HepG2 (cell line): ENCODE data around the gene AMPD2. TPM values are rescaled to one million over a fixed set of nuclear protein-coding genes. Genes with fewer than 3 reads are reported as not detected.

Source experiments
- CEBPG ChIP-seq: IDR thresholded peaks from 2 replicates; pipeline ENCODE4 v1.6.1; 2016
- HIC2 ChIP-seq: sonication (generic); formaldehyde crosslinking; IDR thresholded peaks from 2 replicates; pipeline ENCODE4 v1.9.0; 2022; ENCODE audit warnings: low read depth, missing genetic modification reagents
- HNF4G ChIP-seq, 2 experiments: sonication (generic) in 1 of 2; formaldehyde crosslinking in 1 of 2; IDR thresholded peaks; 2 replicates each; pipeline versions ENCODE4 v1.4.0 to v1.6.1; 2011 to 2020; ENCODE audit warnings: borderline replicate concordance in 2 of 2, low read depth in 2 of 2, mild to moderate bottlenecking in 2 of 2, low read length in 1 of 2, missing genetic modification reagents in 1 of 2, moderate library complexity in 1 of 2
- LCORL ChIP-seq, 2 experiments: fragments of 450-650 bp in 1 of 2; sonication (generic) in 1 of 2; formaldehyde crosslinking in 1 of 2; IDR thresholded peaks; 2 replicates each; pipeline versions ENCODE4 v1.5.0 to v1.6.1; 2017 to 2020; ENCODE audit warnings: antibody characterized with exemption in 1 of 2, missing genetic modification reagents in 1 of 2
- NR2C2 ChIP-seq: sonication (generic); formaldehyde crosslinking; IDR thresholded peaks from 2 replicates; pipeline ENCODE4 v1.4.0; 2020; ENCODE audit warnings: missing genetic modification reagents, mild to moderate bottlenecking, moderate library complexity, borderline replicate concordance
- NR3C1 ChIP-seq: sonication (generic); formaldehyde crosslinking; IDR thresholded peaks from 2 replicates; pipeline ENCODE4 v1.4.0; 2020; ENCODE audit warnings: missing genetic modification reagents
- POGK ChIP-seq: sonication (generic); formaldehyde crosslinking; conservative IDR thresholded peaks from 2 replicates; pipeline ENCODE4 v1.8.0; 2022; ENCODE audit warnings: mild to moderate bottlenecking, moderate library complexity, missing genetic modification reagents
- PTBP1 ChIP-seq: fragments of 200-400 bp; formaldehyde crosslinking; IDR thresholded peaks from 2 replicates; pipeline ENCODE4 v1.6.1; 2018; ENCODE audit warnings: low read length, low read depth; ENCODE audit not compliant: poor library complexity, severe bottlenecking
- TEF ChIP-seq: sonication (generic); formaldehyde crosslinking; IDR thresholded peaks from 2 replicates; pipeline ENCODE4 v1.5.0; 2020; ENCODE audit warnings: missing genetic modification reagents
- ZNF235 ChIP-seq: sonication (generic); formaldehyde crosslinking; IDR thresholded peaks from 2 replicates; pipeline ENCODE4 v1.8.1; 2023; ENCODE audit warnings: mild to moderate bottlenecking, missing genetic modification reagents, borderline replicate concordance
- ZNF629 ChIP-seq: sonication (generic); formaldehyde crosslinking; conservative IDR thresholded peaks from 2 replicates; pipeline ENCODE4 v1.5.0; 2020; ENCODE audit warnings: missing genetic modification reagents
- ZNF710 ChIP-seq: sonication (generic); formaldehyde crosslinking; IDR thresholded peaks from 2 replicates; pipeline ENCODE4 v1.5.0; 2020; ENCODE audit warnings: mild to moderate bottlenecking, missing genetic modification reagents, borderline replicate concordance
- ZNF782 ChIP-seq: sonication (generic); formaldehyde crosslinking; IDR thresholded peaks from 2 replicates; pipeline ENCODE4 v1.4.0; 2020; ENCODE audit warnings: missing genetic modification reagents, mild to moderate bottlenecking, borderline replicate concordance
- polyA plus RNA-seq, 8 experiments: library from polyadenylated mRNA; depleted of rRNA in 3 of 8; stranded (reverse) in 7 of 8; unstranded in 1 of 8; fragments of >200 nt; fragmentation: Illumina TruSeq in 4 of 8; extraction: Trizol in 4 of 8; gene quantifications; 2 replicates each; pipeline versions ENCODE4 v1.2.1 to v1.2.3, GENCODE V29; 2011 to 2016; ENCODE audit warnings: low read depth in 4 of 8, missing spikeins in 1 of 8, mixed read lengths in 1 of 8; ENCODE audit not compliant: insufficient read depth in 1 of 8
- total RNA-seq, 5 experiments: library from RNA; depleted of rRNA; stranded (reverse); fragments of >200 nt; fragmentation: Illumina TruSeq; extraction: Trizol; gene quantifications; 2 replicates each; pipeline ENCODE4 v1.2.3, GENCODE V29; 2016; ENCODE audit warnings: low read depth in 1 of 5
- TF ChIP-seq, protein P1 (sequence below): IDR thresholded peaks from 2 replicates; pipeline ENCODE4 v1.6.1; 2016; ENCODE audit warnings: missing compliant biosample characterization, missing genetic modification reagents, borderline replicate concordance
- TF ChIP-seq, protein P2 (sequence below): sonication (generic); formaldehyde crosslinking; IDR thresholded peaks from 2 replicates; pipeline ENCODE4 v1.4.0; 2020; ENCODE audit warnings: missing genetic modification reagents
- TF ChIP-seq, protein P3 (sequence below): sonication (generic); formaldehyde crosslinking; IDR thresholded peaks from 2 replicates; pipeline ENCODE4 v1.4.0; 2020; ENCODE audit warnings: mild to moderate bottlenecking, missing genetic modification reagents

Gene AMPD2
- total and polyA plus RNA-seq, 2 of the 13 experiments (the other 11 are each of a cell fraction or from before 2014, with no cell fraction given), result 62.3 to 82.0 TPM

DNA sequence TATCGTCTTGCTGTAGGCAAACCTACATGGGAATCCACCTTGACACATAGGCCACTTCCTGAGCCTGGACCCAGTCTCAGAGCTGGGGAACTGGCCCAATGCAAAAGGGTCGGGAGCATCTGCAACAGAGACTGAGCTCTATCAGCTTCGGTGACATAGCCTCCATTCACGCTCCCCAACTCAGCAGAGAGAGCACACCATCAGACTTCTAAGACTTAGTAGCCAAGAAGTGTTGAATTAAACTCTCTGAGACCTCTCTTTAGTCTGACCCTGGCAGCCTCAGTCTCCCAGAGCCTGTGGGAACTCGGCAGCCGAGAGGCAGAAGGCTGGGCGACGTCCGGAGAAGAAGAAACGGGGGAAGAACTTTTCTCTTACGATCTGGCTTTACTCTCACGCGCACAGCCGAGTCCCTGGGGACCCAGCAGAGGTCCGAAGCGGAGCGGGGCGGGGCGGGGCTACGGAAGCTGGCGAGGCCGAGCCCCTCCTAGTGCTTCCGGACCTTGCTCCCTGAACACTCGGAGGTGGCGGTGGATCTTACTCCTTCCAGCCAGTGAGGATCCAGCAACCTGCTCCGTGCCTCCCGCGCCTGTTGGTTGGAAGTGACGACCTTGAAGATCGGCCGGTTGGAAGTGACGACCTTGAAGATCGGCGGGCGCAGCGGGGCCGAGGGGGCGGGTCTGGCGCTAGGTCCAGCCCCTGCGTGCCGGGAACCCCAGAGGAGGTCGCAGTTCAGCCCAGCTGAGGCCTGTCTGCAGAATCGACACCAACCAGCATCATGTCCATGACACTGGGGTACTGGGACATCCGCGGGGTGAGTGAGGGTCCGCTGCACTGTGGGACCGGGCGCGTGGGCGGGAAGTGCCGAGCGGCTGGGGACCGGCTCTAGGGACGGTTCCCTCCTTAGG lies 36.2 kb downstream of the AMPD2 start, which contains the start of gene GSTM4 (continued):
- TF ChIP-seq POGK (CRISPR knock-in tag), result peak; percentile 65; the same call in 1 of the 2 replicates
- no peak for TF ChIP-seq PTBP1
- TF ChIP-seq NR2C2 (CRISPR knock-in tag), result peak; percentile 76; the same call in 1 of the 2 replicates
- peak; percentile 10; the same call in 1 of the 2 replicates for TF ChIP-seq CEBPG
- TF ChIP-seq LCORL (IDR thresholded peaks at IDR 0.05), result no peak
- TF ChIP-seq LCORL (CRISPR knock-in tag; IDR thresholded peaks at IDR 0.05), result peak; percentile 56; the same call in 1 of the 2 replicates
- TF ChIP-seq ZNF235 (CRISPR knock-in tag), result 0 out of 2 replicates have a peak, but pooled peaks have one; percentile 61
- 0 out of 2 replicates have a peak, but pooled peaks have one; percentile 14 for TF ChIP-seq ZNF629 (CRISPR knock-in tag)
- no peak for TF ChIP-seq TEF (CRISPR knock-in tag)
- TF ChIP-seq ZNF782 (CRISPR knock-in tag), result peak; percentile 70; the same call in 1 of the 2 replicates
- TF ChIP-seq, protein P1, sequence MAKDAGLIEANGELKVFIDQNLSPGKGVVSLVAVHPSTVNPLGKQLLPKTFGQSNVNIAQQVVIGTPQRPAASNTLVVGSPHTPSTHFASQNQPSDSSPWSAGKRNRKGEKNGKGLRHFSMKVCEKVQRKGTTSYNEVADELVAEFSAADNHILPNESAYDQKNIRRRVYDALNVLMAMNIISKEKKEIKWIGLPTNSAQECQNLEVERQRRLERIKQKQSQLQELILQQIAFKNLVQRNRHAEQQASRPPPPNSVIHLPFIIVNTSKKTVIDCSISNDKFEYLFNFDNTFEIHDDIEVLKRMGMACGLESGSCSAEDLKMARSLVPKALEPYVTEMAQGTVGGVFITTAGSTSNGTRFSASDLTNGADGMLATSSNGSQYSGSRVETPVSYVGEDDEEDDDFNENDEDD (CRISPR knock-in tag), result no peak
- TF ChIP-seq HNF4G (IDR thresholded peaks at IDR 0.05; ENCODE audit: borderline replicate concordance, low read depth, low read length), result peak; percentile 60; the same call in 1 of the 2 replicates
- TF ChIP-seq HNF4G (CRISPR knock-in tag; IDR thresholded peaks at IDR 0.05; ENCODE audit: borderline replicate concordance, low read depth), result peak; percentile 80; the same call in 1 of the 2 replicates
- TF ChIP-seq, protein P2, sequence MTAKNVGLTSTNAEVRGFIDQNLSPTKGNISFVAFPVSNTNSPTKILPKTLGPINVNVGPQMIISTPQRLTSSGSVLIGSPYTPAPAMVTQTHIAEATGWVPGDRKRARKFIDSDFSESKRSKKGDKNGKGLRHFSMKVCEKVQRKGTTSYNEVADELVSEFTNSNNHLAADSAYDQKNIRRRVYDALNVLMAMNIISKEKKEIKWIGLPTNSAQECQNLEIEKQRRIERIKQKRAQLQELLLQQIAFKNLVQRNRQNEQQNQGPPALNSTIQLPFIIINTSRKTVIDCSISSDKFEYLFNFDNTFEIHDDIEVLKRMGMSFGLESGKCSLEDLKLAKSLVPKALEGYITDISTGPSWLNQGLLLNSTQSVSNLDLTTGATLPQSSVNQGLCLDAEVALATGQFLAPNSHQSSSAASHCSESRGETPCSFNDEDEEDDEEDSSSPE, result peak; percentile 52
- TF ChIP-seq NR3C1 (CRISPR knock-in tag), result no peak
- 0 out of 2 replicates have a peak, but pooled peaks have one; percentile 37 for TF ChIP-seq ZNF710 (CRISPR knock-in tag)
- TF ChIP-seq, protein P3, sequence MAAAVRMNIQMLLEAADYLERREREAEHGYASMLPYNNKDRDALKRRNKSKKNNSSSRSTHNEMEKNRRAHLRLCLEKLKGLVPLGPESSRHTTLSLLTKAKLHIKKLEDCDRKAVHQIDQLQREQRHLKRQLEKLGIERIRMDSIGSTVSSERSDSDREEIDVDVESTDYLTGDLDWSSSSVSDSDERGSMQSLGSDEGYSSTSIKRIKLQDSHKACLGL (CRISPR knock-in tag), result peak; percentile 57; the same call in 1 of the 2 replicates
- 0 out of 2 replicates have a peak, but pooled peaks have one; percentile 48 for TF ChIP-seq HIC2 (CRISPR knock-in tag)
